H9 (cell line): Measurements from ENCODE around the gene CATSPERZ. TPM values are rescaled to one million over a fixed set of nuclear protein-coding genes. Genes with fewer than 3 reads are reported as not detected.

Experiments
- DNase-seq: peaks from one replicate; pipeline ENCODE4 v3.0.0-alpha.2; 2017
- H2AFZ ChIP-seq: one replicate; pipeline ENCODE4 v1.6.1; 2013; ENCODE audit warnings: mild to moderate bottlenecking, low read length, control low read depth, moderate library complexity
- H2AK5ac ChIP-seq: 2 replicates; pipeline ENCODE4 v1.6.1; 2013; ENCODE audit warnings: low read length, control low read depth, mixed read lengths; ENCODE audit not compliant: insufficient read length
- H2BK120ac ChIP-seq: one replicate; pipeline ENCODE4 v1.6.1; 2013; ENCODE audit warnings: low read depth, mild to moderate bottlenecking, low read length, control low read depth, inconsistent platforms; ENCODE audit not compliant: poor library complexity, severe bottlenecking
- H2BK12ac ChIP-seq: 2 replicates; pipeline ENCODE4 v1.6.1; 2013; ENCODE audit warnings: low read length, control low read depth, mixed read lengths, low read depth; ENCODE audit not compliant: insufficient read length
- H2BK15ac ChIP-seq: 2 replicates; pipeline ENCODE4 v1.6.1; 2013; ENCODE audit warnings: low read depth, low read length, control low read depth
- H2BK20ac ChIP-seq: one replicate; pipeline ENCODE4 v1.6.1; 2013; ENCODE audit warnings: low read depth, mild to moderate bottlenecking, low read length, control low read depth, inconsistent platforms; ENCODE audit not compliant: poor library complexity, severe bottlenecking
- H2BK5ac ChIP-seq: 2 replicates; pipeline ENCODE4 v1.6.1; 2013; ENCODE audit warnings: low read length, control low read depth, mixed read lengths; ENCODE audit not compliant: insufficient read length
- H3K14ac ChIP-seq: 2 replicates; pipeline ENCODE4 v1.6.1; 2013; ENCODE audit warnings: low read length, control low read depth; ENCODE audit not compliant: insufficient read depth
- H3K18ac ChIP-seq: 2 replicates; pipeline ENCODE4 v1.6.1; 2013; ENCODE audit warnings: low read depth, mild to moderate bottlenecking, mixed read lengths, low read length, control low read depth; ENCODE audit not compliant: insufficient read length
- H3K23ac ChIP-seq: 2 replicates; pipeline ENCODE4 v1.6.1; 2013; ENCODE audit warnings: low read length, control low read depth, mixed read lengths, low read depth; ENCODE audit not compliant: insufficient read length
- H3K23me2 ChIP-seq: 2 replicates; pipeline ENCODE4 v1.6.1; 2013; ENCODE audit warnings: low read depth, mild to moderate bottlenecking, mixed read lengths, low read length, control low read depth; ENCODE audit not compliant: insufficient read length, poor library complexity, severe bottlenecking
- H3K27ac ChIP-seq: 2 replicates; pipeline ENCODE4 v1.5.1; 2013; ENCODE audit warnings: low read length, control low read depth, mixed read lengths, low read depth; ENCODE audit not compliant: insufficient read length
- H3K27me3 ChIP-seq: 2 replicates; pipeline ENCODE4 v1.6.1; 2013; ENCODE audit warnings: low read length, control low read depth, inconsistent platforms; ENCODE audit not compliant: insufficient read depth
- H3K4ac ChIP-seq: 2 replicates; pipeline ENCODE4 v1.6.1; 2013; ENCODE audit warnings: low read depth, mild to moderate bottlenecking, control low read depth, inconsistent platforms, low read length, moderate library complexity
- H3K4me1 ChIP-seq: 2 replicates; pipeline ENCODE4 v1.6.1; 2013; ENCODE audit warnings: low read length, control low read depth, inconsistent platforms; ENCODE audit not compliant: insufficient read depth
- H3K4me2 ChIP-seq: 2 replicates; pipeline ENCODE4 v1.6.1; 2013; ENCODE audit warnings: low read length, control low read depth, mixed read lengths; ENCODE audit not compliant: insufficient read length, insufficient read depth
- H3K56ac ChIP-seq: 2 replicates; pipeline ENCODE4 v1.6.1; 2013; ENCODE audit warnings: low read depth, mild to moderate bottlenecking, mixed read lengths, low read length, control low read depth; ENCODE audit not compliant: insufficient read length
- H3K79me1 ChIP-seq: 2 replicates; pipeline ENCODE4 v1.6.1; 2013; ENCODE audit warnings: low read depth, mild to moderate bottlenecking, moderate library complexity, low read length, control low read depth, inconsistent platforms; ENCODE audit not compliant: insufficient read depth, poor library complexity, severe bottlenecking
- H3K79me2 ChIP-seq: 2 replicates; pipeline ENCODE4 v1.6.1; 2013; ENCODE audit warnings: low read length, control low read depth, inconsistent platforms; ENCODE audit not compliant: insufficient read depth
- H3K9ac ChIP-seq: 2 replicates; pipeline ENCODE4 v1.6.1; 2013; ENCODE audit warnings: low read length, control low read depth, mixed read lengths; ENCODE audit not compliant: insufficient read length; ENCODE audit errors: extremely low read depth
- H3K9me3 ChIP-seq: one replicate; pipeline ENCODE4 v1.6.1; 2013; ENCODE audit warnings: low read depth, low read length, inconsistent platforms; ENCODE audit not compliant: control insufficient read depth
- H3T11ph ChIP-seq: one replicate; pipeline ENCODE4 v1.6.1; 2013; ENCODE audit warnings: mild to moderate bottlenecking, low read length, control low read depth, inconsistent platforms
- H4K20me1 ChIP-seq: one replicate; pipeline ENCODE4 v1.6.1; 2013; ENCODE audit not compliant: control insufficient read depth, insufficient read length, insufficient read depth
- H4K5ac ChIP-seq: 2 replicates; pipeline ENCODE4 v1.6.1; 2013; ENCODE audit warnings: low read depth, mild to moderate bottlenecking, mixed read lengths, low read length, control low read depth; ENCODE audit not compliant: insufficient read length
- H4K8ac ChIP-seq: replicated peaks from 2 replicates; pipeline ENCODE4 v1.6.1; 2013; ENCODE audit warnings: low read length, control low read depth, mixed read lengths, low read depth; ENCODE audit not compliant: insufficient read length
- H4K91ac ChIP-seq: 2 replicates; pipeline ENCODE4 v1.6.1; 2013; ENCODE audit warnings: low read depth, mild to moderate bottlenecking, moderate library complexity, mixed read lengths, low read length, control low read depth; ENCODE audit not compliant: insufficient read length
- H3K27ac Mint-ChIP-seq, 3 experiments: 2 replicates in 2 of 3; 3 replicates in 1 of 3; pipeline ENCODE4 v1.8.0; 2020 to 2021; ENCODE audit warnings: mixed read lengths in 3 of 3, mild to moderate bottlenecking in 1 of 3, moderate library complexity in 1 of 3
- H3K27me3 Mint-ChIP-seq: 2 replicates; pipeline ENCODE4 v1.8.0; 2021; ENCODE audit warnings: low read depth, mild to moderate bottlenecking, moderate library complexity, mixed read lengths
- H3K36me3 Mint-ChIP-seq, 3 experiments: 2 replicates in 2 of 3; 3 replicates in 1 of 3; pipeline ENCODE4 v1.8.0; 2020 to 2021; ENCODE audit warnings: low read depth in 3 of 3, mixed read lengths in 3 of 3; ENCODE audit not compliant: insufficient read depth in 1 of 3
- H3K4me1 Mint-ChIP-seq, 2 experiments: 2 replicates each; pipeline ENCODE4 v1.8.0; 2020; ENCODE audit warnings: mixed read lengths in 2 of 2
- H3K4me3 Mint-ChIP-seq, 2 experiments: 2 replicates in 1 of 2; 3 replicates in 1 of 2; pipeline ENCODE4 v1.8.0; 2020 to 2021; ENCODE audit warnings: mild to moderate bottlenecking in 2 of 2, mixed read lengths in 2 of 2, moderate library complexity in 1 of 2
- H3K9me3 Mint-ChIP-seq, 2 experiments: 2 replicates in 1 of 2; 3 replicates in 1 of 2; pipeline ENCODE4 v1.8.0; 2020; ENCODE audit warnings: mild to moderate bottlenecking in 2 of 2, mixed read lengths in 2 of 2, moderate library complexity in 1 of 2
- WGBS: extraction: QIAGEN DNeasy Blood & Tissue Kit; methylation state at CpG from one replicate; pipeline ENCODE4 v1.1.7; 2013; ENCODE audit warnings: missing lambda C conversion rate, low lambda C conversion rate, mixed read lengths; ENCODE audit not compliant: insufficient read length; ENCODE audit errors: extremely low coverage; 5-methylcytosine and 5-hydroxymethylcytosine counted together
- total RNA-seq: library from RNA; stranded (reverse); gene quantifications from 2 replicates; pipeline ENCODE4 v1.2.1, GENCODE V29; 2021
- TF ChIP-seq, protein P1 (sequence below): fragments of 200-600 bp; sonication (generic); conservative IDR thresholded peaks from 3 replicates; pipeline ENCODE4 v1.8.0; 2021; ENCODE audit warnings: antibody characterized with exemption, mild to moderate bottlenecking

Gene CATSPERZ
- total RNA-seq, 1 experiment from 2014 or later = 0.92 TPM

DNA sequence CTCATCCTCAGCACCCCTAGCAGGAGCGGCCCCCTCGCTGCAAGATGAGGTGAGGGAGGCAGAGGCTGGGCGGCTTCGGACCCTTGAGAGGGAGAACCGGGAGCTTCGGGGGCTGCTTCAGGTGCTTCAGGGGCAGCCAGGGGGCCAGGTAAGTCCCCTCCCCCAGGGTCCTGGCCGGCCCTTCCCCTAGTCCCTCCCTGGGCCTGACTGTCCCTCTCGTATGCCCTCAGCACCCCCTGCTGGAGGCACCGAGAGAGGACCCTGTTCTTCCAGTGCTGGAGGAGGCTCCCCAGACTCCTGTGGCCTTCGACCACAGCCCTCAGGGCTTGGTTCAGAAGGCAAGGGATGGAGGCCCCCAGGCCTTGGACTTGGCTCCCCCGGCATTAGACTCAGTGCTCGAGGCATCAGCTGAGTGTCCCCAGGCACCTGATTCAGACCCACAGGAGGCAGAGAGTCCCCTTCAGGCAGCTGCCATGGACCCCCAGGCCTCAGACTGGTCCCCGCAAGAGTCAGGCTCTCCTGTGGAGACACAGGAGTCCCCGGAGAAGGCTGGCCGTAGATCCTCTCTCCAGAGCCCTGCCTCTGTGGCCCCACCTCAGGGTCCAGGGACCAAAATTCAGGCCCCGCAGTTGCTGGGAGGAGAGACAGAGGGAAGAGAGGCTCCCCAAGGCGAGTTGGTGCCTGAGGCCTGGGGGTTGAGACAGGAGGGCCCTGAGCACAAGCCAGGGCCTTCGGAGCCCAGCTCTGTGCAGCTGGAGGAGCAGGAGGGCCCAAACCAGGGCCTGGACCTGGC lies 43.8 kb downstream of the CATSPERZ start:
- Histone ChIP-seq H3K9ac (no peak overlapping the region), H2BK20ac (no peak overlapping the region), H3K79me2 (no peaks in the 10 kb centered on the region), H2BK120ac (no peak overlapping the region), H3K23me2 (peaks cover 17% of the 10 kb centered on the region), H3K27me3 (no peaks in the 10 kb centered on the region), H3K9me3 (no peaks in the 10 kb centered on the region), H3K23ac (no peak overlapping the region), H4K5ac (no peak overlapping the region), H2BK15ac (no peak overlapping the region), H3K79me1 (no peaks in the 10 kb centered on the region), H3K4me1 (peaks cover 2% of the 10 kb centered on the region; the same call in 1 of the 2 replicates), H2AFZ (no peak overlapping the region), H4K91ac (no peak overlapping the region), H3T11ph (no peak overlapping the region), H4K20me1 (peaks cover 3% of the 10 kb centered on the region), H2BK5ac (no peak overlapping the region), H3K14ac (no peak overlapping the region), H4K8ac (no peak overlapping the region), H3K56ac (no peak overlapping the region), H3K4ac (no peak overlapping the region), H2AK5ac (no peak overlapping the region), H3K27ac (no peak overlapping the region), H2BK12ac (no peak overlapping the region), H3K18ac (no peak overlapping the region), H3K4me2 (no peak overlapping the region)
- TF ChIP-seq, protein P1, sequence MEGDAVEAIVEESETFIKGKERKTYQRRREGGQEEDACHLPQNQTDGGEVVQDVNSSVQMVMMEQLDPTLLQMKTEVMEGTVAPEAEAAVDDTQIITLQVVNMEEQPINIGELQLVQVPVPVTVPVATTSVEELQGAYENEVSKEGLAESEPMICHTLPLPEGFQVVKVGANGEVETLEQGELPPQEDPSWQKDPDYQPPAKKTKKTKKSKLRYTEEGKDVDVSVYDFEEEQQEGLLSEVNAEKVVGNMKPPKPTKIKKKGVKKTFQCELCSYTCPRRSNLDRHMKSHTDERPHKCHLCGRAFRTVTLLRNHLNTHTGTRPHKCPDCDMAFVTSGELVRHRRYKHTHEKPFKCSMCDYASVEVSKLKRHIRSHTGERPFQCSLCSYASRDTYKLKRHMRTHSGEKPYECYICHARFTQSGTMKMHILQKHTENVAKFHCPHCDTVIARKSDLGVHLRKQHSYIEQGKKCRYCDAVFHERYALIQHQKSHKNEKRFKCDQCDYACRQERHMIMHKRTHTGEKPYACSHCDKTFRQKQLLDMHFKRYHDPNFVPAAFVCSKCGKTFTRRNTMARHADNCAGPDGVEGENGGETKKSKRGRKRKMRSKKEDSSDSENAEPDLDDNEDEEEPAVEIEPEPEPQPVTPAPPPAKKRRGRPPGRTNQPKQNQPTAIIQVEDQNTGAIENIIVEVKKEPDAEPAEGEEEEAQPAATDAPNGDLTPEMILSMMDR = peak; percentile 68
- 0 out of 7 replicates have a peak, but pooled peaks cover 0 to 2% (median 0%) of the 10 kb centered on the region in 3 experiments for H3K36me3 Mint-ChIP-seq
- H3K4me3 Mint-ChIP-seq = no peak overlapping the region
- H3K4me1 Mint-ChIP-seq = peaks cover 9 to 41% of the 10 kb centered on the region in 2 experiments
- H3K27ac Mint-ChIP-seq = no peak overlapping the region
- no CpG with 5 or more reads among the region's 18 CpGs for WGBS
- H3K27me3 Mint-ChIP-seq = peaks cover 16% of the 10 kb centered on the region
- H3K9me3 Mint-ChIP-seq = no peaks in the 10 kb centered on the region
- peak; percentile 64 for DNase-seq
